Calu3 (cell line): ENCODE data around the gene HNF4A. TPM values are rescaled to one million over a fixed set of nuclear protein-coding genes. Genes with fewer than 3 reads are reported as not detected.

Experiments used
- BruUV-seq: library from RNA; stranded (reverse); fragments of 400-500 nt; replicated peaks from 2 replicates; lab custom pipeline; 2021; lab: Mats Ljungman, UMichigan
- CTCF ChIA-PET: fragments of 300-600 bp; sonication (Branson Sonifier 250); formaldehyde crosslinking; loops from one replicate; lab custom pipeline; 2022; ENCODE audit warnings: antibody characterized with exemption; lab: Charles Lee
- DNase-seq: peaks from one replicate; pipeline ENCODE4 v3.0.0; 2022
- H3K27ac Mint-ChIP-seq: one replicate; pipeline ENCODE4 v1.8.0; 2022; ENCODE audit warnings: mixed read lengths; ENCODE audit not compliant: unreplicated experiment
- H3K27me3 Mint-ChIP-seq: one replicate; pipeline ENCODE4 v1.8.0; 2022; ENCODE audit warnings: mixed read lengths; ENCODE audit not compliant: unreplicated experiment
- H3K36me3 Mint-ChIP-seq: one replicate; pipeline ENCODE4 v1.8.0; 2022; ENCODE audit warnings: mild to moderate bottlenecking, moderate library complexity, mixed read lengths; ENCODE audit not compliant: insufficient read depth, unreplicated experiment
- H3K4me1 Mint-ChIP-seq: one replicate; pipeline ENCODE4 v1.8.0; 2022; ENCODE audit warnings: mild to moderate bottlenecking, low read depth, mixed read lengths; ENCODE audit not compliant: unreplicated experiment
- H3K4me3 Mint-ChIP-seq: one replicate; pipeline ENCODE4 v1.8.0; 2022; ENCODE audit warnings: mild to moderate bottlenecking, low read depth, moderate library complexity, mixed read lengths; ENCODE audit not compliant: unreplicated experiment
- H3K9me3 Mint-ChIP-seq: one replicate; pipeline ENCODE4 v1.8.0; 2022; ENCODE audit warnings: low read depth, mixed read lengths; ENCODE audit not compliant: unreplicated experiment
- intact Hi-C: fragments of 100-400 bp; cut with micrococcal nuclease; formaldehyde crosslinking; loops from one replicate; pipeline ENCODE4 v1.10.0; 2022; ENCODE audit not compliant: unreplicated experiment
- total RNA-seq: library from RNA; stranded (reverse); gene quantifications from 2 replicates; pipeline ENCODE4 v1.2.3, GENCODE V29; 2022
- TF ChIP-seq, protein P1 (sequence below): fragments of 200-600 bp; IDR thresholded peaks from one replicate; pipeline ENCODE4 v1.8.0; 2022; ENCODE audit warnings: antibody characterized with exemption; ENCODE audit not compliant: unreplicated experiment

HNF4A gene
- total RNA-seq, 1 experiment from 2014 or later = 27.7 TPM

DNA sequence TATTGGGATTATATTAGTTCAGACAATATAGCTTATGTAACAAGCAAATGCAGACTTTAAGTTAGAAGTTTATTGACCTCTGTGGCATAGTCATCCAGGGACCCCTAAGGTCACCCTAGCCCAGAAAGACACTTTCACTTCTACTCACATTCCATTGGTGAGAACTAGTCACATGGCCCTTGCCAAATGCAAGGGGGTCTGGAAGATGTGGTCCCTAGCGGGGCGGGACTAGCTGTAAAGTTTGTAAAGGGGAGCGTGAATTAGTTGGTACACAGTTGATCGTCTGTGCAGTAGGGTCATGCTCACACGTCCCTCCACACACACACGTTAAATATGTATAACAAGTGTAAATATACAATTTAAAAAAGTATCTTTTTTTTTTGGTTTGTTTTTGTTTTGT is 9.3 kb downstream of the HNF4A start:
- intact Hi-C loops = no loop called here
- H3K4me3 Mint-ChIP-seq = no peak overlapping the region
- H3K36me3 Mint-ChIP-seq = no peaks in the 10 kb centered on the region
- H3K27ac Mint-ChIP-seq = no peak overlapping the region
- CTCF ChIA-PET = interaction anchor here (0.6 kb wide), 1 partner anchor 321 kb away, joined by 4 read pairs; no protein-coding TSS in a partner anchor
- no peaks in the 10 kb centered on the region for H3K9me3 Mint-ChIP-seq
- H3K27me3 Mint-ChIP-seq = no peaks in the 10 kb centered on the region
- H3K4me1 Mint-ChIP-seq = peaks cover under 1% of the 10 kb centered on the region
- TF ChIP-seq, protein P1, sequence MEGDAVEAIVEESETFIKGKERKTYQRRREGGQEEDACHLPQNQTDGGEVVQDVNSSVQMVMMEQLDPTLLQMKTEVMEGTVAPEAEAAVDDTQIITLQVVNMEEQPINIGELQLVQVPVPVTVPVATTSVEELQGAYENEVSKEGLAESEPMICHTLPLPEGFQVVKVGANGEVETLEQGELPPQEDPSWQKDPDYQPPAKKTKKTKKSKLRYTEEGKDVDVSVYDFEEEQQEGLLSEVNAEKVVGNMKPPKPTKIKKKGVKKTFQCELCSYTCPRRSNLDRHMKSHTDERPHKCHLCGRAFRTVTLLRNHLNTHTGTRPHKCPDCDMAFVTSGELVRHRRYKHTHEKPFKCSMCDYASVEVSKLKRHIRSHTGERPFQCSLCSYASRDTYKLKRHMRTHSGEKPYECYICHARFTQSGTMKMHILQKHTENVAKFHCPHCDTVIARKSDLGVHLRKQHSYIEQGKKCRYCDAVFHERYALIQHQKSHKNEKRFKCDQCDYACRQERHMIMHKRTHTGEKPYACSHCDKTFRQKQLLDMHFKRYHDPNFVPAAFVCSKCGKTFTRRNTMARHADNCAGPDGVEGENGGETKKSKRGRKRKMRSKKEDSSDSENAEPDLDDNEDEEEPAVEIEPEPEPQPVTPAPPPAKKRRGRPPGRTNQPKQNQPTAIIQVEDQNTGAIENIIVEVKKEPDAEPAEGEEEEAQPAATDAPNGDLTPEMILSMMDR = no peak
- DNase-seq = no peak
- no TSS peak for BruUV-seq

DNA sequence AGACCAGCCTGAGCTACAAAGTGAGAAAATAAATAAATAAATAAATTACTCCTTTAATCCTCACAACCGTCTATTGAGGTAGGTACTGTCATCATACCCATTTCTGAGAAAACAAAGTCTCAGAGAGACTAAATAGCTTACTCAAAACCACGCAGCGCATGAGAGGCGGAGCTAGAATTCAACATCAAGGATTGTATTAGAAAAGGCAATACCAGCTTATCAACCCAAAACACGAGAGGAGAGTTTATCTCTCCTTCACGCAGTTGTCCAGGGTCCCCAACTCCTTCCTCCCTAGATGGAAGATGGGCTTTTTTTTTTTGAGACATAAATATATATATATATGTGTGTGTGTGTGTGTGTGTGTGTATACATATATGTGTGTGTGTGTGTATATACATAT is 12.2 kb downstream of the HNF4A start:
- CTCF ChIA-PET = no interaction called here
- DNase-seq = no peak
- TF ChIP-seq, protein P1 = no peak

DNA sequence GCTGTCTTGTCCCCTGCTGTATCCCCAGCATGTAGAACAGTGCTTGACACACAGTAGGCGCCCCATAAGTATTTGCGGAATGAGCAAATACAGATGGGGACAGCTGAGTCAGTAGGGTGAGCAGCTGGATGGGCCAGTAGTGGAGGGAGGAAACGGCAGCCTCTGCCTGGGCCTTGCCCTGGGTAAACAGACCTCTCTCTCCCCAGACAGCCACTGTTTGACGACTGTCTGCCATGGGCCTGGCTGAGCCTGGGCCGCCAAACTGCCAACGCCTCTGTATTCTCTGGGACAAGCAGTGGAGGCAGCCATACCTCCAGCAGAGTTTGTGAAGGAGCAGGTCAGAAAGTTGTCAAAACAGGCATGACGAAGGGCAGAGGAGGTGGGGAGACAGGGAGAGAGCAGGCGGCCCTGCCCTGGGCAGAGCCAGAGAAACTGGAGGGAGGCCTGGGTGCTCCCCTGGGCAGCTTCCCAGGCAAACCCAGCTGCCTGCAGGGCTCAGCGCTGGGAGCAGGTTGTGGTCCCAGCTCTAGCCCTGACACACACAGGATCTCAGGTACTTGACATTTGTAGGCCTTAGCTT is 15.2 kb downstream of the HNF4A start:
- BruUV-seq = no TSS peak
- peak overlapping the region; percentile 57 for H3K27ac Mint-ChIP-seq
- peak overlapping the region; percentile 10 for H3K4me3 Mint-ChIP-seq
- CTCF ChIA-PET = interaction anchor here (0.6 to 1.1 kb wide), 4 partner anchors 10 to 120 kb away, joined by 3 to 5 read pairs (median 4); no protein-coding TSS in a partner anchor
- peaks cover 4% of the 10 kb centered on the region for H3K36me3 Mint-ChIP-seq
- intact Hi-C loops = no loop called here
- H3K27me3 Mint-ChIP-seq = no peaks in the 10 kb centered on the region
- peaks cover 15% of the 10 kb centered on the region for H3K4me1 Mint-ChIP-seq
- DNase-seq = peak; percentile 76
- no peaks in the 10 kb centered on the region for H3K9me3 Mint-ChIP-seq
- TF ChIP-seq, protein P1 = no peak

More for the DNA sequence above, 12.2 kb downstream of the HNF4A start:
- no peak overlapping the region for H3K27ac Mint-ChIP-seq
- peaks cover 15% of the 10 kb centered on the region for H3K4me1 Mint-ChIP-seq
- intact Hi-C loops = no loop called here
- H3K36me3 Mint-ChIP-seq = peaks cover 4% of the 10 kb centered on the region
- no TSS peak for BruUV-seq
- H3K4me3 Mint-ChIP-seq = no peak overlapping the region
- H3K27me3 Mint-ChIP-seq = no peaks in the 10 kb centered on the region
- no peaks in the 10 kb centered on the region for H3K9me3 Mint-ChIP-seq

DNA sequence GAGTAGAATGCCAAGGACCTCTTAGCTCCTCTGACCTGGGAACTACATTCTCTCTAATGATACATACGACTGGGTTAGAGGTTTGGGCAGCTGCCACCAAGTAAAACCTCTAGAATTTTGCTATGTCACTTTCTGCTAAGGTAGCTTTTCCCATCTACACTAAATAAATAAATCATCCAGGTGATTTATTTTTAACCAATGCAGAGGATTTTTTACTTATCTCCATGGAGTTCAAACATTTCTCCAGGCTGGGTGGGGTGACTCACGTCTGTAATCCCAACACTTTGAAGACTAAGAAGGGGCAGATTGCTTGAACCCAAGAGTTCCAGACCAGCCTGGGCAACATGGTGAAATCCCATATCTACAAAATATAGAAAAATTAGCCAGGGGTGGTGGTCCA is 27.1 kb downstream of the HNF4A start:
- Mint-ChIP-seq H3K36me3 (no peaks in the 10 kb centered on the region), H3K27me3 (no peaks in the 10 kb centered on the region), H3K9me3 (peaks cover 2% of the 10 kb centered on the region), H3K4me1 (peaks cover 10% of the 10 kb centered on the region), H3K4me3 (no peak overlapping the region), H3K27ac (no peak overlapping the region)
- TF ChIP-seq, protein P1 = no peak
- no TSS peak for BruUV-seq
- intact Hi-C loops = loop anchor here (5.0 kb wide), 1 partner anchor 80 kb away; no protein-coding TSS in a partner anchor
- no peak for DNase-seq
- CTCF ChIA-PET = interaction anchor here (0.5 to 4.7 kb wide), 5 partner anchors 31 to 165 kb away, joined by 3 to 51 read pairs (median 4); partner anchors contain the start of gene FITM2
